ENCODE measurements around the gene SCFD2. TPM values are rescaled to one million over a fixed set of nuclear protein-coding genes. Genes with fewer than 3 reads are reported as not detected.

The SCFD2 gene
- polyA plus RNA-seq, 2 of the 4 experiments (the other 2 are of a cell fraction) = 7.6 to 10.8 TPM

DNA sequence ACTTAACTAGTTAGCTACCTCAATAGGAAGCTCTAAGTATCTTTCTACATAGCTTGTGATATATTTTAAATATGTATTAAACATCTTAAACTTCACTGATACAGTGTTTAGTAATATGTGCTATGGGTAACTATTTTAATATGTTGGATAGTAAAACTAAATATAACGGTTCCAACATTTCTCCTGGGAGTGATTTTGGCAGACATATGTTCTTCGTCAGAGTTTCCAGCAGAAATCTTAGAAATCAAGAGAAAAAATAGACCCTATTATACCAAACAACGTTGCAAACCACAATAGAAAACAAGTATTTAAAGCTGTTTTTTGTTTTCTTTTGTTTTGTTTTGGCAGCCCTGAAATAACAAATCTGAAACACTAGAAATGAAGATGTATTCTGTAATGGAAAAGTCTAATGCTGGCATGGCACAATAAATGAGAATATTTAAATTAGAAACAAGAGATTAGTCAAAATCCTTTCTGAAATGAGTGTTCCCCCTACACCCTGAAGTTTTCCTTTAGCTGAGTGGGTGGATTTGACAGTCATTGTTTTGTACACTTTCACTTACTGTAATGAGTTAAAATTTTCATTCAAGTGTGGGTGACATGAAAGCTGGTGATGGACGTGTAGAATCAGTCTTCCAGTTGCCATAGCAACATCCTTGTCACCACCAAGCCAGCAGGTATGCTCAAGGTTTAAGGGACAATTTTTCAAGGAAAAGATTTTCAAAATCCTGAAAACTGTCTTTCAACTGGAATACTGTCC, 233.5 kb downstream of the SCFD2 start:
- Histone ChIP-seq H3K9me3 (no peaks in the 10 kb centered on the region), H3K27ac (no peak overlapping the region), H3K4me1 (no peaks in the 10 kb centered on the region), H3K4me3 (no peak overlapping the region), H3K4me2 (no peak overlapping the region)
- 61% methylated on average over 4 of the region's 4 CpGs for WGBS (ENCODE audit: missing lambda C conversion rate)
- DNase-seq (ENCODE audit: low read depth in 1 of 2, low spot score in 1 of 2) = no peak
- ATAC-seq = no peak
- TF ChIP-seq, protein P1, sequence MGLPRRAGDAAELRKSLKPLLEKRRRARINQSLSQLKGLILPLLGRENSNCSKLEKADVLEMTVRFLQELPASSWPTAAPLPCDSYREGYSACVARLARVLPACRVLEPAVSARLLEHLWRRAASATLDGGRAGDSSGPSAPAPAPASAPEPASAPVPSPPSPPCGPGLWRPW (IDR thresholded peaks at IDR 0.05) = no peak
- no peak for TF ChIP-seq GATA3 (IDR thresholded peaks at IDR 0.05; ENCODE audit: borderline replicate concordance)
- TF ChIP-seq RARB (CRISPR knock-in tag; IDR thresholded peaks at IDR 0.05) = no peak
- TF ChIP-seq, protein P2, sequence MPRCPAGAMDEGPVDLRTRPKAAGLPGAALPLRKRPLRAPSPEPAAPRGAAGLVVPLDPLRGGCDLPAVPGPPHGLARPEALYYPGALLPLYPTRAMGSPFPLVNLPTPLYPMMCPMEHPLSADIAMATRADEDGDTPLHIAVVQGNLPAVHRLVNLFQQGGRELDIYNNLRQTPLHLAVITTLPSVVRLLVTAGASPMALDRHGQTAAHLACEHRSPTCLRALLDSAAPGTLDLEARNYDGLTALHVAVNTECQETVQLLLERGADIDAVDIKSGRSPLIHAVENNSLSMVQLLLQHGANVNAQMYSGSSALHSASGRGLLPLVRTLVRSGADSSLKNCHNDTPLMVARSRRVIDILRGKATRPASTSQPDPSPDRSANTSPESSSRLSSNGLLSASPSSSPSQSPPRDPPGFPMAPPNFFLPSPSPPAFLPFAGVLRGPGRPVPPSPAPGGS (IDR thresholded peaks at IDR 0.05) = no peak
- TF ChIP-seq TP53 (CRISPR knock-in tag; IDR thresholded peaks at IDR 0.05) = no peak
- TF ChIP-seq SMC3 (IDR thresholded peaks at IDR 0.05) = no peak
- TF ChIP-seq, protein P3, sequence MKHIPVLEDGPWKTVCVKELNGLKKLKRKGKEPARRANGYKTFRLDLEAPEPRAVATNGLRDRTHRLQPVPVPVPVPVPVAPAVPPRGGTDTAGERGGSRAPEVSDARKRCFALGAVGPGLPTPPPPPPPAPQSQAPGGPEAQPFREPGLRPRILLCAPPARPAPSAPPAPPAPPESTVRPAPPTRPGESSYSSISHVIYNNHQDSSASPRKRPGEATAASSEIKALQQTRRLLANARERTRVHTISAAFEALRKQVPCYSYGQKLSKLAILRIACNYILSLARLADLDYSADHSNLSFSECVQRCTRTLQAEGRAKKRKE (CRISPR knock-in tag; IDR thresholded peaks at IDR 0.05; ENCODE audit: low read depth) = no peak
- TF ChIP-seq HDAC2 (IDR thresholded peaks at IDR 0.05) = no peak
- TF ChIP-seq POLR2A (IDR thresholded peaks at IDR 0.05; ENCODE audit: low read length) = no peak
- ChIA-PET POLR2A (no interaction called here), CTCF (interaction anchor here (0.7 kb wide), 1 partner anchor 116 kb away, joined by 3 read pairs; no protein-coding TSS in a partner anchor)
- FAIRE-seq = no peak

DNA sequence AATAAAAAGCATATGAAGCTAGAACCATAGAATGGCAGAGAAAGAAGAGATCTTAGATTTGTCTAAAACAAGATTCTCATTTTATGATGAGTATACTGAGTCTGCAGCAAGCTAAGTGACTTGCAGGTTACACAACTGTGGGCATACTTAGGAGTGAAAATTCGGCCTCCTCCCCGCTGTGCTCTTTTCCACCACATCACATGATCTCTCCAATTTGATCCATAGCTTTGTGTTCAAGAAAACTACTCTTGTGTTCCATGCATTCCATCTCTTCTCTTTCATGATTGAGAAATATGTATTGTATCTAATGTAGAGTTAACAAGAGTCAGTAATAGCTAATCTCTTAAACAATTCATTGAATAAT, 234.3 kb downstream of the SCFD2 start:
- CTCF ChIA-PET = no interaction called here
- H3K4me2 ChIP-seq = no peak overlapping the region
- no peak for FAIRE-seq

More for the DNA sequence above, 234.3 kb downstream of the SCFD2 start:
- H3K27ac ChIP-seq = no peak overlapping the region
- DNase-seq (ENCODE audit: low read depth in 1 of 2, low spot score in 1 of 2) (no peak), ATAC-seq (no peak)
- TF ChIP-seq RFX5 (IDR thresholded peaks at IDR 0.05) = no peak
- TF ChIP-seq MYC (IDR thresholded peaks at IDR 0.05; ENCODE audit: borderline replicate concordance, low read length) = no peak
- TF ChIP-seq, protein P4, sequence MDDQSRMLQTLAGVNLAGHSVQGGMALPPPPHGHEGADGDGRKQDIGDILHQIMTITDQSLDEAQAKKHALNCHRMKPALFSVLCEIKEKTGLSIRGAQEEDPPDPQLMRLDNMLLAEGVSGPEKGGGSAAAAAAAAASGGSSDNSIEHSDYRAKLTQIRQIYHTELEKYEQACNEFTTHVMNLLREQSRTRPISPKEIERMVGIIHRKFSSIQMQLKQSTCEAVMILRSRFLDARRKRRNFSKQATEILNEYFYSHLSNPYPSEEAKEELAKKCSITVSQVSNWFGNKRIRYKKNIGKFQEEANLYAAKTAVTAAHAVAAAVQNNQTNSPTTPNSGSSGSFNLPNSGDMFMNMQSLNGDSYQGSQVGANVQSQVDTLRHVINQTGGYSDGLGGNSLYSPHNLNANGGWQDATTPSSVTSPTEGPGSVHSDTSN (IDR thresholded peaks at IDR 0.05) = no peak
- no peak for TF ChIP-seq EHF (CRISPR knock-in tag; IDR thresholded peaks at IDR 0.05)
- TF ChIP-seq, protein P1 (IDR thresholded peaks at IDR 0.05) = no peak
- no peak for TF ChIP-seq RARB (CRISPR knock-in tag; IDR thresholded peaks at IDR 0.05)
- no peak for TF ChIP-seq JUNB (IDR thresholded peaks at IDR 0.05)
- TF ChIP-seq CBX8 (IDR thresholded peaks at IDR 0.05) = no peak
- no peak for TF ChIP-seq HEYL (CRISPR knock-in tag; IDR thresholded peaks at IDR 0.05)
- TF ChIP-seq, protein P5, sequence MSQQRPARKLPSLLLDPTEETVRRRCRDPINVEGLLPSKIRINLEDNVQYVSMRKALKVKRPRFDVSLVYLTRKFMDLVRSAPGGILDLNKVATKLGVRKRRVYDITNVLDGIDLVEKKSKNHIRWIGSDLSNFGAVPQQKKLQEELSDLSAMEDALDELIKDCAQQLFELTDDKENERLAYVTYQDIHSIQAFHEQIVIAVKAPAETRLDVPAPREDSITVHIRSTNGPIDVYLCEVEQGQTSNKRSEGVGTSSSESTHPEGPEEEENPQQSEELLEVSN (IDR thresholded peaks at IDR 0.05; ENCODE audit: borderline replicate concordance, low read depth) = no peak
- no peak for TF ChIP-seq GATA3 (IDR thresholded peaks at IDR 0.05; ENCODE audit: borderline replicate concordance)
- TF ChIP-seq, protein P3 (CRISPR knock-in tag; IDR thresholded peaks at IDR 0.05; ENCODE audit: low read depth) = no peak
- TF ChIP-seq RCOR1 (IDR thresholded peaks at IDR 0.05; ENCODE audit: low read depth, low read length) = no peak
- no peak for TF ChIP-seq TP53 (CRISPR knock-in tag; IDR thresholded peaks at IDR 0.05)
- TF ChIP-seq TFCP2L1 (CRISPR knock-in tag; IDR thresholded peaks at IDR 0.05) = no peak
- TF ChIP-seq ZFP36 (IDR thresholded peaks at IDR 0.05; ENCODE audit: borderline replicate concordance, partially characterized antibody) = no peak
- TF ChIP-seq, protein P6, sequence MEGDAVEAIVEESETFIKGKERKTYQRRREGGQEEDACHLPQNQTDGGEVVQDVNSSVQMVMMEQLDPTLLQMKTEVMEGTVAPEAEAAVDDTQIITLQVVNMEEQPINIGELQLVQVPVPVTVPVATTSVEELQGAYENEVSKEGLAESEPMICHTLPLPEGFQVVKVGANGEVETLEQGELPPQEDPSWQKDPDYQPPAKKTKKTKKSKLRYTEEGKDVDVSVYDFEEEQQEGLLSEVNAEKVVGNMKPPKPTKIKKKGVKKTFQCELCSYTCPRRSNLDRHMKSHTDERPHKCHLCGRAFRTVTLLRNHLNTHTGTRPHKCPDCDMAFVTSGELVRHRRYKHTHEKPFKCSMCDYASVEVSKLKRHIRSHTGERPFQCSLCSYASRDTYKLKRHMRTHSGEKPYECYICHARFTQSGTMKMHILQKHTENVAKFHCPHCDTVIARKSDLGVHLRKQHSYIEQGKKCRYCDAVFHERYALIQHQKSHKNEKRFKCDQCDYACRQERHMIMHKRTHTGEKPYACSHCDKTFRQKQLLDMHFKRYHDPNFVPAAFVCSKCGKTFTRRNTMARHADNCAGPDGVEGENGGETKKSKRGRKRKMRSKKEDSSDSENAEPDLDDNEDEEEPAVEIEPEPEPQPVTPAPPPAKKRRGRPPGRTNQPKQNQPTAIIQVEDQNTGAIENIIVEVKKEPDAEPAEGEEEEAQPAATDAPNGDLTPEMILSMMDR (IDR thresholded peaks at IDR 0.05) = no peak
- no peak for TF ChIP-seq KDM5A (IDR thresholded peaks at IDR 0.05)
- H3K4me1 ChIP-seq = no peaks in the 10 kb centered on the region
- no peak overlapping the region for H3K4me3 ChIP-seq
- POLR2A ChIA-PET = no interaction called here
- H3K9me3 ChIP-seq = no peaks in the 10 kb centered on the region
- WGBS (ENCODE audit: missing lambda C conversion rate) = 89% methylated on average over 2 of the region's 2 CpGs
